A673 (cell line): Measurements from ENCODE around the gene EVI2A. TPM values are rescaled to one million over a fixed set of nuclear protein-coding genes. Genes with fewer than 3 reads are reported as not detected.
"Not testable (repeated sequence)": the region's sequence is repeated elsewhere in the genome, so short reads cannot be mapped to it uniquely, and the experiment has no call there.

Experiments
- BruUV-seq: library from RNA; stranded (reverse); fragments of 400-500 nt; replicated peaks from 2 replicates; lab custom pipeline; 2021; lab: Mats Ljungman, UMichigan
- CTCF ChIA-PET: fragments of 300-600 bp; sonication (Branson Sonifier 250); formaldehyde crosslinking; loops from one replicate; lab custom pipeline; 2022; ENCODE audit warnings: antibody characterized with exemption; lab: Charles Lee
- POLR2A ChIA-PET: fragments of 300-600 bp; sonication (Branson Sonifier 250); formaldehyde crosslinking; loops from one replicate; lab custom pipeline; 2022; ENCODE audit warnings: antibody characterized with exemption; ENCODE audit not compliant: low non-redundant PET; lab: Charles Lee
- DNase-seq: peaks from one replicate; pipeline ENCODE4 v3.0.0-alpha.2; 2015; ENCODE audit warnings: low spot score
- H3K27ac ChIP-seq: fragments of 200-600 bp; sonication (generic); 2 replicates; pipeline ENCODE4 v1.5.1; 2016; ENCODE audit warnings: mixed run types, low read depth, mild to moderate bottlenecking, mixed read lengths, antibody characterized with exemption, low read length; ENCODE audit not compliant: poor library complexity, severe bottlenecking
- H3K27me3 ChIP-seq: fragments of 200-600 bp; sonication (generic); replicated peaks from 2 replicates; pipeline ENCODE4 v1.6.1; 2017; ENCODE audit warnings: mixed run types, low read depth, mild to moderate bottlenecking, mixed read lengths, antibody characterized with exemption, low read length; ENCODE audit not compliant: insufficient read depth, poor library complexity
- H3K36me3 ChIP-seq: fragments of 200-600 bp; sonication (generic); 2 replicates; pipeline ENCODE4 v1.6.1; 2016; ENCODE audit warnings: mixed run types, mild to moderate bottlenecking, mixed read lengths, antibody characterized with exemption, low read length; ENCODE audit not compliant: insufficient read depth, poor library complexity, severe bottlenecking
- H3K4me1 ChIP-seq: fragments of 200-600 bp; sonication (generic); 2 replicates; pipeline ENCODE4 v1.6.1; 2017; ENCODE audit warnings: mixed run types, mild to moderate bottlenecking, mixed read lengths, antibody characterized with exemption, low read length; ENCODE audit not compliant: insufficient read depth, poor library complexity, severe bottlenecking
- H3K4me3 ChIP-seq: fragments of 200-600 bp; sonication (generic); 2 replicates; pipeline ENCODE4 v1.5.1; 2016; ENCODE audit warnings: low read depth, mixed run types, mild to moderate bottlenecking, mixed read lengths, low read length; ENCODE audit not compliant: poor library complexity, severe bottlenecking
- H3K9me3 ChIP-seq: fragments of 200-600 bp; sonication (generic); 2 replicates; pipeline ENCODE4 v1.6.1; 2016; ENCODE audit warnings: mixed run types, low read depth, mild to moderate bottlenecking, mixed read lengths, antibody characterized with exemption, low read length; ENCODE audit not compliant: poor library complexity, severe bottlenecking
- CTCF ChIP-seq: fragments of 300-800, 200-600 bp; sonication (generic); conservative IDR thresholded peaks from 2 replicates; pipeline ENCODE4 v1.5.1; 2017; ENCODE audit warnings: low read depth, mild to moderate bottlenecking, antibody characterized with exemption, low read length, moderate library complexity, mixed read lengths
- EZH2 ChIP-seq: fragments of 200-600 bp; sonication (generic); IDR thresholded peaks from 2 replicates; pipeline ENCODE4 v1.6.1; 2017; ENCODE audit warnings: borderline replicate concordance, low read depth, mild to moderate bottlenecking, mixed read lengths, antibody characterized with exemption, low read length; ENCODE audit not compliant: poor library complexity, severe bottlenecking
- intact Hi-C: fragments of 100-400 bp; cut with micrococcal nuclease; formaldehyde crosslinking; loops from one replicate; pipeline ENCODE4 v1.10.0; 2022; ENCODE audit not compliant: unreplicated experiment
- total RNA-seq: library from RNA; stranded (reverse); gene quantifications from 2 replicates; pipeline ENCODE4 v1.2.3, GENCODE V29; 2021

Gene EVI2A
- total RNA-seq, 1 experiment from 2014 or later, result not detected

DNA sequence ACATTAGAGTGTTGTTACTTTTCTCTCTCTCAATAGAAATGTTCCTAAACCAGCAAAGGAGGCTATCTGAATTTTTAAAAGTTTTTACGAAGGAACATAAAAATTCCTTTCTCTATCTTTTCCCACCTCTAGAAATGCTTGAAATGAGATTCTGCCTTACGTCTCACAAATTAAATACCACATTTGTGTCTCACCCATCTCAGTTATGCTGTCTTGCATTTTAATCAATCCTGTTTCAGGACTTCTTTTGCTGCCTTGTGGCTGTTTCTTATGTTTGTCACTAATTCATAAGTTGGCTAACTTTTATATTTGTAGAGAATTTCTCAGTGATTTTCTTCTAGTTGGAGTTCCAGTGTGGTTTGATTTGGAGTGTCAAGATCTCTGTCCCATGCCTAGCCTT lies 27.8 kb downstream of the EVI2A start:
- no peak overlapping the region for H3K27ac ChIP-seq
- BruUV-seq, result no TSS peak
- H3K9me3 ChIP-seq, result no peaks in the 10 kb centered on the region
- no peaks in the 10 kb centered on the region for H3K4me1 ChIP-seq
- H3K4me3 ChIP-seq, result no peak overlapping the region
- H3K27me3 ChIP-seq, result no peaks in the 10 kb centered on the region
- CTCF ChIA-PET, result no interaction called here
- intact Hi-C loops, result no loop called here
- POLR2A ChIA-PET, result no interaction called here
- TF ChIP-seq EZH2 (no peak), CTCF (no peak)
- DNase-seq, result no peak
- H3K36me3 ChIP-seq, result no peaks in the 10 kb centered on the region

GRCh38 chr17:31291820-31292219 lies 29.6 kb downstream of the EVI2A start:
- ChIA-PET POLR2A (no interaction called here), CTCF (no interaction called here)
- H3K9me3 ChIP-seq, result no peaks in the 10 kb centered on the region
- TF ChIP-seq EZH2 (no peak), CTCF (no peak)
- H3K36me3 ChIP-seq, result no peaks in the 10 kb centered on the region
- H3K4me1 ChIP-seq, result no peaks in the 10 kb centered on the region
- no TSS peak for BruUV-seq
- no peak overlapping the region for H3K27ac ChIP-seq
- intact Hi-C loops, result no loop called here
- H3K27me3 ChIP-seq, result no peaks in the 10 kb centered on the region
- H3K4me3 ChIP-seq, result no peak overlapping the region
- DNase-seq, result no peak

DNA sequence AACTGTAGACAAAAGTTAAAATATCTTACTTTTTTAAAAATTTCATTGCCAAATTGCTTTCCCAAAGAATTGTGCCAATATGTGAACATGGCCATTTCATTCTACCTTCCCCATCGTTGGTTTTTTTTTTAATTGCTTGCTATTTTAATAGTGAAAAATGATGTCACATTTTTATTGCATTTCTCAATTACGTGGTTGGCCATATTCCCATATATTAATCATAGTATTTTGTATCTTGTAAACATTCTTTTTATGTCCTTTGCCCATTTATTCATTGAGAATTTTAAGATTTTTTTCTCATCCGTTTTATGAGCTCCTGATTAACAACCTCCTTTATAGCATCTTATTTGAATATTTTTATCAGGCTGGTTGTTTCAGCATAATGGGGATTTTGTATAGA lies 31.6 kb downstream of the EVI2A start:
- POLR2A ChIA-PET, result no interaction called here
- intact Hi-C loops, result no loop called here
- BruUV-seq, result no TSS peak
- Histone ChIP-seq H3K27me3 (no peaks in the 10 kb centered on the region), H3K4me1 (no peaks in the 10 kb centered on the region), H3K36me3 (no peaks in the 10 kb centered on the region), H3K9me3 (no peaks in the 10 kb centered on the region), H3K4me3 (no peak overlapping the region), H3K27ac (no peak overlapping the region)
- no peak for DNase-seq
- TF ChIP-seq CTCF (no peak), EZH2 (no peak)
- CTCF ChIA-PET, result no interaction called here

GRCh38 chr17:31287932-31288331 lies 33.5 kb downstream of the EVI2A start:
- H3K27ac ChIP-seq, H3K27me3 ChIP-seq, BruUV-seq, intact Hi-C loops, H3K36me3 ChIP-seq, POLR2A ChIA-PET, DNase-seq, H3K4me3 ChIP-seq, H3K4me1 ChIP-seq, CTCF ChIA-PET, H3K9me3 ChIP-seq: not testable (repeated sequence)
